ENCODE results near the gene FOXM1.

Gene FOXM1

GRCh38 chr12:2877047-2877952 is at the start of gene FOXM1, which contains the start of gene RHNO1:
Gene FOXM1 (minus strand): TSS chr12:2877174. CDS start chr12:2874478, 2,696 bp downstream.
Gene RHNO1 (plus strand): TSS chr12:2877223. CDS start chr12:2885367, 8,144 bp downstream.
- peak; percentile 94 for DNase-seq

- DNase-seq, result no peak
These were observed 48.5 kb upstream of the FOXM1 start for GRCh38 chr12:2925322-2925995.

GRCh38 chr12:2924019-2924418 is 47.0 kb upstream of the FOXM1 start:
- DNase-seq, result no peak

- DNase-seq, result no peak
These were observed 46.1 kb upstream of the FOXM1 start for GRCh38 chr12:2923057-2923456.

GRCh38 chr12:2922329-2922728 is 45.4 kb upstream of the FOXM1 start:
- no peak for DNase-seq

GRCh38 chr12:2919249-2919648 is 42.3 kb upstream of the FOXM1 start:
- no peak for DNase-seq

- DNase-seq, result no peak
These were observed 35.2 kb upstream of the FOXM1 start for GRCh38 chr12:2912216-2912575.

GRCh38 chr12:2904260-2904659 is 27.3 kb upstream of the FOXM1 start:
- DNase-seq, result no peak

- DNase-seq, result no peak
These were observed 25.4 kb upstream of the FOXM1 start for GRCh38 chr12:2902272-2902880.

- DNase-seq, result no peak
These were observed 23.7 kb upstream of the FOXM1 start for GRCh38 chr12:2900642-2901041.

- no peak for DNase-seq
These were observed 20.4 kb upstream of the FOXM1 start for GRCh38 chr12:2897418-2897817.

- DNase-seq, result no peak
These were observed 18.5 kb upstream of the FOXM1 start for GRCh38 chr12:2895511-2895910.

- DNase-seq, result no peak
These were observed 18.1 kb upstream of the FOXM1 start for GRCh38 chr12:2895051-2895451.

GRCh38 chr12:2893007-2893406 is 16.0 kb upstream of the FOXM1 start:
- no peak for DNase-seq

- DNase-seq, result no peak
These were observed 15.3 kb upstream of the FOXM1 start for GRCh38 chr12:2892246-2892645.

GRCh38 chr12:2891240-2892053 is 14.5 kb upstream of the FOXM1 start:
- DNase-seq, result no peak

- DNase-seq, result peak; percentile 98
These were observed 13.6 kb upstream of the FOXM1 start, which contains the start of gene TULP3 for GRCh38 chr12:2890388-2891239. Gene TULP3 (plus strand): TSS chr12:2890891. CDS start chr12:2890948, 57 bp downstream.

GRCh38 chr12:2890001-2890387 is 13.0 kb upstream of the FOXM1 start:
- no peak for DNase-seq

GRCh38 chr12:2886768-2887450 is 9.9 kb upstream of the FOXM1 start:
- DNase-seq, result no peak

- no peak for DNase-seq
These were observed 7.8 kb upstream of the FOXM1 start for GRCh38 chr12:2884810-2885209.

- no peak for DNase-seq
These were observed 2.9 kb upstream of the FOXM1 start for GRCh38 chr12:2879853-2880252.

Measured in activated CD8-positive, alpha-beta memory T cell treated with anti-CD3 and anti-CD28 coated beads for 24 hours (primary cell).